IMR-90 (cell line): ENCODE results near the gene NEURL1.

Experiments
- BHLHE40 ChIP-seq: fragments of 150-350 bp; IDR thresholded peaks from 2 replicates; pipeline ENCODE4 v1.6.1; 2016; ENCODE audit warnings: mild to moderate bottlenecking, low read depth, low read length
- CEBPB ChIP-seq: IDR thresholded peaks from 2 replicates; pipeline ENCODE4 v1.6.1; 2012; ENCODE audit warnings: low read depth, low read length, improper control_type of control experiment
- CHD1 ChIP-seq: IDR thresholded peaks from 2 replicates; pipeline ENCODE4 v1.6.1; 2012; ENCODE audit warnings: low read depth, low read length, improper control_type of control experiment
- CTCF ChIP-seq: conservative IDR thresholded peaks from 2 replicates; pipeline ENCODE4 v1.5.1; 2012; ENCODE audit warnings: mild to moderate bottlenecking, low read depth, low read length, improper control_type of control experiment
- FOS ChIP-seq: fragments of 150-350 bp; IDR thresholded peaks from 2 replicates; pipeline ENCODE4 v1.6.1; 2016; ENCODE audit warnings: low read depth, low read length
- MAFK ChIP-seq: IDR thresholded peaks from 2 replicates; pipeline ENCODE4 v1.6.1; 2012; ENCODE audit warnings: low read depth, low read length, improper control_type of control experiment
- POLR2A ChIP-seq: IDR thresholded peaks from 2 replicates; pipeline ENCODE4 v1.6.1; 2012; ENCODE audit warnings: mild to moderate bottlenecking, low read depth, low read length
- RAD21 ChIP-seq: IDR thresholded peaks from 2 replicates; pipeline ENCODE4 v1.6.1; 2012; ENCODE audit warnings: low read length, improper control_type of control experiment
- RCOR1 ChIP-seq: IDR thresholded peaks from 2 replicates; pipeline ENCODE4 v1.6.1; 2012; ENCODE audit warnings: mild to moderate bottlenecking, low read length, improper control_type of control experiment; ENCODE audit not compliant: insufficient replicate concordance
- RFX5 ChIP-seq: IDR thresholded peaks from 2 replicates; pipeline ENCODE4 v1.8.0; 2012; ENCODE audit warnings: low read depth, mild to moderate bottlenecking, low read length, moderate library complexity

GRCh38 chr10:103448746-103449145 lies 44.8 kb upstream of the NEURL1 start:
- TF ChIP-seq CTCF (no peak), POLR2A (no peak), BHLHE40 (no peak), RAD21 (no peak), MAFK (peak; percentile 82), FOS (peak; percentile 38; the same call in 1 of the 2 replicates), CEBPB (no peak; the same call in 1 of the 2 replicates), CHD1 (no peak), RCOR1 (no peak), RFX5 (no peak)
